Thoracic aorta (tissue), 2 donors: ENCODE measurements around the gene EML6. TPM values are rescaled to one million over a fixed set of nuclear protein-coding genes. Genes with fewer than 3 reads are reported as not detected.
A peak's percentile ranks its signal among the peaks of the same experiment; 100 is the strongest.

Source experiments
- ATAC-seq: fragments of 150-250 bp; one replicate; pipeline ENCODE4 v1.8.0; 2017; ENCODE audit warnings: low read depth; ENCODE audit not compliant: insufficient number of reproducible peaks, low FRiP score
- DNase-seq: peaks from one replicate; pipeline ENCODE4 v3.0.0-alpha.2; 2020; ENCODE audit warnings: low spot score
- H3K27ac ChIP-seq, 2 donors: fragments of 200-600 bp; sonication (generic); 1 replicate in 1 of 2; 2 replicates in 1 of 2; pipeline ENCODE4 v1.5.1; 2016; ENCODE audit warnings: mild to moderate bottlenecking in 2 of 2, moderate library complexity in 2 of 2
- H3K27me3 ChIP-seq: fragments of 200-600 bp; sonication (generic); replicated peaks from 2 replicates; pipeline ENCODE4 v1.6.0; 2016; ENCODE audit warnings: mild to moderate bottlenecking; ENCODE audit not compliant: insufficient read depth
- H3K36me3 ChIP-seq: fragments of 200-600 bp; sonication (generic); one replicate; pipeline ENCODE4 v1.5.1; 2016
- H3K4me1 ChIP-seq, 2 donors: fragments of 200-600 bp; sonication (generic); 1 replicate in 1 of 2; 2 replicates in 1 of 2; pipeline versions ENCODE4 v1.5.1 to v1.6.0; 2016; ENCODE audit warnings: low read depth in 2 of 2, mild to moderate bottlenecking in 1 of 2; ENCODE audit not compliant: control insufficient read depth in 1 of 2
- H3K4me3 ChIP-seq: fragments of 200-600 bp; sonication (generic); 2 replicates; pipeline ENCODE4 v1.5.1; 2016; ENCODE audit warnings: mild to moderate bottlenecking
- H3K9me3 ChIP-seq: fragments of 200-600 bp; sonication (generic); 2 replicates; pipeline ENCODE4 v1.5.1; 2016
- total RNA-seq, 2 donors: library from RNA; depleted of rRNA; stranded (reverse); fragments of >200 nt; gene quantifications; one replicate each; pipeline versions ENCODE4 v1.1.0 to v1.2.3, GENCODE V29; 2016
- TF ChIP-seq, protein P1 (sequence below): fragments of 200-600 bp; sonication (generic); IDR thresholded peaks from one replicate; pipeline ENCODE4 v1.5.1; 2019; ENCODE audit warnings: antibody characterized with exemption

EML6 gene
- total RNA-seq, 2 donors from 2014 or later: 0.81 to 0.92 TPM

GRCh38 chr2:54940723-54941122, 217.3 kb downstream of the EML6 start:
- H3K4me1 ChIP-seq: peaks cover 4 to 6% of the 10 kb centered on the region in 2 donors
- TF ChIP-seq, protein P1, sequence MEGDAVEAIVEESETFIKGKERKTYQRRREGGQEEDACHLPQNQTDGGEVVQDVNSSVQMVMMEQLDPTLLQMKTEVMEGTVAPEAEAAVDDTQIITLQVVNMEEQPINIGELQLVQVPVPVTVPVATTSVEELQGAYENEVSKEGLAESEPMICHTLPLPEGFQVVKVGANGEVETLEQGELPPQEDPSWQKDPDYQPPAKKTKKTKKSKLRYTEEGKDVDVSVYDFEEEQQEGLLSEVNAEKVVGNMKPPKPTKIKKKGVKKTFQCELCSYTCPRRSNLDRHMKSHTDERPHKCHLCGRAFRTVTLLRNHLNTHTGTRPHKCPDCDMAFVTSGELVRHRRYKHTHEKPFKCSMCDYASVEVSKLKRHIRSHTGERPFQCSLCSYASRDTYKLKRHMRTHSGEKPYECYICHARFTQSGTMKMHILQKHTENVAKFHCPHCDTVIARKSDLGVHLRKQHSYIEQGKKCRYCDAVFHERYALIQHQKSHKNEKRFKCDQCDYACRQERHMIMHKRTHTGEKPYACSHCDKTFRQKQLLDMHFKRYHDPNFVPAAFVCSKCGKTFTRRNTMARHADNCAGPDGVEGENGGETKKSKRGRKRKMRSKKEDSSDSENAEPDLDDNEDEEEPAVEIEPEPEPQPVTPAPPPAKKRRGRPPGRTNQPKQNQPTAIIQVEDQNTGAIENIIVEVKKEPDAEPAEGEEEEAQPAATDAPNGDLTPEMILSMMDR: no peak
- no peaks in the 10 kb centered on the region for H3K36me3 ChIP-seq
- DNase-seq: no peak
- no peak for ATAC-seq
- no peaks in the 10 kb centered on the region for H3K9me3 ChIP-seq
- H3K27ac ChIP-seq: no peak overlapping the region
- H3K27me3 ChIP-seq: no peaks in the 10 kb centered on the region
- no peak overlapping the region for H3K4me3 ChIP-seq

DNA sequence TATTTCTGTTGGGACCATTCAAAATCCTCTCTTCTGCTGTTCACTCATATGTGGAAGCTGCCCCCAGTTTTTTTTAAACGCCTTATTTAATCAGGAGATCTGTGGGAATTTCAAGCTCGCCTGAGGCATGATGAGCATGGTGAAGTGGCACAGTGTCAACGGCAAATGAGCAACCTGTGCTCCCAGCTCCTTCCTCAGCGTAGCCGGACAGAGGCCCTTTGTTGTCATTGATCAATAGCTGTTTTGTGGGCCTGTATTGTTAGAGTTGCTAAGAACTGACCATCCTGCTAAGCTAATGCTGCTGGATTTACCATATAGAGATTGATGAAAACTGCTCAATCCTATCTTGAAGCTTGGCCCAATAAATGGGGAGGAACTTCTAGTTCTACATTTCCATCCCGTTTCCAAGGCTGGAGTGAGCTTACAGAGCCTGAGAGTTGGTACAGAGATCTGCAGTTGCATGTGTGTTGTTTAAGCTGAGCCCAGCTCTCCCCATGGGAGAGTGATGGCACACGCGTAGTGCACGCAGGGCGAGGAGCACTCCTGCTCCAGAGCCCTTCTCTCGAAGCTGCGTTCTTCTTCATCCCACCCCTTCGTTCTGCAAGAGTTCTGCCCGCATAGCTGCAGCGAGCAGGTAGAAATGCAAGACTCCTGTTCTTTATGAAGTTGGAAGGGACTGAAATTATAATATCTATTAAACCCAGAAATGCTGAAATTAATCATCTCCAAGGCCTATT, 218.0 kb downstream of the EML6 start:
- H3K4me3 ChIP-seq: no peak overlapping the region
- H3K9me3 ChIP-seq: no peaks in the 10 kb centered on the region
- TF ChIP-seq, protein P1: no peak
- H3K36me3 ChIP-seq: no peaks in the 10 kb centered on the region
- ATAC-seq (no peak), DNase-seq (no peak)
- no peak overlapping the region for H3K27ac ChIP-seq
- peaks cover 8 to 13% of the 10 kb centered on the region in 2 donors for H3K4me1 ChIP-seq
- no peaks in the 10 kb centered on the region for H3K27me3 ChIP-seq

DNA sequence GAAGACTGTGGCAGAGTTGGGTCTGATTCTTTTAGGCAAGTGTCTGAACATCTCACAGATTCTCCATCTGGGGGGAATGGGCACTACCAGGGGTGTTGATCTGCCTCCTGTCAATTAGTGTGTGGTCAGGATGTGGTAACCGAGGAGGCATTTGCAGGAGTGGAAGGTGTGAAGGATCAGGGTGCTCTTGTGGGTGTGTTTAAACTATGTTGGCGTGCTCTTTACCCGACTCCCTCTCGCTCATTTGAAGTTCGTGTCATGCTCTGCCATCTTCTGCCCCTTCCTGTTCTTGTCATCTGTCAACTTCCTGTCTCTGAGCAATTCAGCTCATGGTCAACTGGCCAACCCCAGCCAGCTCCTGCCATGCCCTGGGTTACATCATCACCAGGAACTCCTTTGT, 218.9 kb downstream of the EML6 start:
- TF ChIP-seq, protein P1: no peak
- Histone ChIP-seq H3K4me1 (peaks cover 9 to 17% of the 10 kb centered on the region in 2 donors), H3K9me3 (no peaks in the 10 kb centered on the region), H3K27ac (no peak overlapping the region), H3K27me3 (no peaks in the 10 kb centered on the region), H3K36me3 (no peaks in the 10 kb centered on the region), H3K4me3 (no peak overlapping the region)
- DNase-seq (no peak), ATAC-seq (no peak)

DNA sequence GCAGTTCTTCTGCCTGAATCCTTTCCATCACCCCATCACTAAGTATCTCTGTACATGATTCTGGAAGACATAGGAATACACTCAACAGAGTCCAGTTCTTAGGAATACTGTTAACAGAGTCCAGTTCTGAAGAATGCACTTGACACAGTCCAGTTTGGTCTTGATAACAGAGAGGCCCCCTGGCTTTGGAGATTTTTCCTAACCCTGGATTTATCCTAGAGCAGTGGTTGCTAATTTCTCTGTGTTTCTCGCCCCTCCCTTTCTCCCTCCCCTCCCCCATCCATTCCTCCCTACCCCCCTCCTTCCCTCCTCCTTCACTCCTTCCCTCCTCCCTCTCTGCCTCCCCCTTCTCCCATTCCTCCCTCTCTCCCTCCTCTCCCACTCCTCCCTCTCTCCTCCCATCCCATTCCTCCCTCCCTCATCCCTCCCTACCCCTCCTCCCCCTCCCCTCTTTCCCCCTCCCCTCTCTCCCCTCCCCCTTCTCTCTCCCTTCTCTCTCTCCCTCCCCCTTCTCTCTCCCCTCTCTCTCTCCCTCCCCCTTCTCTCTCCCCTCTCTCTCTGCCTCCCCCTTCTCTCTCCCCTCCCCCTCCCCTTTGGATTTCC, 221.4 kb downstream of the EML6 start:
- no peak for ATAC-seq
- H3K9me3 ChIP-seq: no peaks in the 10 kb centered on the region
- TF ChIP-seq, protein P1: no peak

DNA sequence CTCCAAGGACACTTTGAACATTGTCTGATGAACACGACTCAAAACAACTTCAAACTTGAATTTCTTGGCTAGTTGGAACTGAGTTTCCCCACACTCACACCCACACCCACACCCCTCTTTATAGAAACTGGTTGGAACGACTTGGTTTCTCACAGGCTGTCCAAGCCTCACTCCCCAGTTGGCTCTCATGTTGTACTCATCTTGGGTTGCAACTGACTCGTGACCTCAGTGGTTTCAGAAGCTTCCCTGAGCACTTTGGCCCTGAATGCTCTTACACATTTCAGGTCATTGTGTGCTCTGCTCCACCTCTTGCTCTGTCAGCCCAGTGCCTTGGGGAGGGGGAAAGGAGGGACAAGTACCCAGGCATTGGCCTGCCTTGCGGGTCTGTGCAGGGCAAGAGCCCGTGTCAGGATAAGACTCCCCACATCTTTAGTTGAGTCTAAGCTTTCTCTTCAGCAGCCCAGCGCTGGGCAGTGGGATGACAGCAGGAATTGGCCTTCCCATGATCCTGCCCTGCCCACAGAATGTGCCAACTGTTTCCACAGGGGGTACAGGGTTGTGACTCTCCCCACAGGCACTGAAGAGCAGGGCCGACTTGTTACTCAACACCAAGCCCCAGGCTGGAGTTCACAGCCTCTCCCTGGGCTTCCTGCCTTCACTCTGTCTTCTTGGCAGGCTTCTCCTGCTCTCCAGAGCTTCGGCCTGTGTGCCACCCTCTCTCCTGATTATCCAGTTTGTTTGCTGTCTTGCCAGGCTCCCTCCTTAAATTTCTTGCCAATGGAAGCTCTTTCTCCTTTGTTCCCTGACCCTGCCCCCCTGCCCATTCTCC, 222.1 kb downstream of the EML6 start:
- ATAC-seq (peak; percentile 61), DNase-seq (peak; percentile 28)
- peak overlapping the region; percentile 45 to 49 for H3K27ac ChIP-seq
- H3K4me3 ChIP-seq: no peak overlapping the region
- TF ChIP-seq, protein P1: no peak
- peaks cover 9 to 17% of the 10 kb centered on the region in 2 donors for H3K4me1 ChIP-seq
- no peaks in the 10 kb centered on the region for H3K9me3 ChIP-seq
- no peaks in the 10 kb centered on the region for H3K36me3 ChIP-seq
- H3K27me3 ChIP-seq: no peaks in the 10 kb centered on the region

More for the DNA sequence above, 221.4 kb downstream of the EML6 start:
- peak overlapping the region in 1 of 2 donors; percentile 49 for H3K27ac ChIP-seq
- H3K4me1 ChIP-seq: peaks cover 9 to 17% of the 10 kb centered on the region in 2 donors
- H3K4me3 ChIP-seq: no peak overlapping the region
- H3K27me3 ChIP-seq: no peaks in the 10 kb centered on the region
- DNase-seq: no peak
- H3K36me3 ChIP-seq: no peaks in the 10 kb centered on the region
